Activated naive CD8-positive, alpha-beta T cell treated with anti-CD3 and anti-CD28 coated beads, Interleukin-2, amount 50 U/mL, for 16 hours (primary cell): ENCODE data around the gene TPPP2.

Experiments
- DNase-seq: peaks from one replicate; pipeline ENCODE4 v3.0.0-alpha.2; 2020; ENCODE audit warnings: low read depth, low spot score

TPPP2 gene

DNA sequence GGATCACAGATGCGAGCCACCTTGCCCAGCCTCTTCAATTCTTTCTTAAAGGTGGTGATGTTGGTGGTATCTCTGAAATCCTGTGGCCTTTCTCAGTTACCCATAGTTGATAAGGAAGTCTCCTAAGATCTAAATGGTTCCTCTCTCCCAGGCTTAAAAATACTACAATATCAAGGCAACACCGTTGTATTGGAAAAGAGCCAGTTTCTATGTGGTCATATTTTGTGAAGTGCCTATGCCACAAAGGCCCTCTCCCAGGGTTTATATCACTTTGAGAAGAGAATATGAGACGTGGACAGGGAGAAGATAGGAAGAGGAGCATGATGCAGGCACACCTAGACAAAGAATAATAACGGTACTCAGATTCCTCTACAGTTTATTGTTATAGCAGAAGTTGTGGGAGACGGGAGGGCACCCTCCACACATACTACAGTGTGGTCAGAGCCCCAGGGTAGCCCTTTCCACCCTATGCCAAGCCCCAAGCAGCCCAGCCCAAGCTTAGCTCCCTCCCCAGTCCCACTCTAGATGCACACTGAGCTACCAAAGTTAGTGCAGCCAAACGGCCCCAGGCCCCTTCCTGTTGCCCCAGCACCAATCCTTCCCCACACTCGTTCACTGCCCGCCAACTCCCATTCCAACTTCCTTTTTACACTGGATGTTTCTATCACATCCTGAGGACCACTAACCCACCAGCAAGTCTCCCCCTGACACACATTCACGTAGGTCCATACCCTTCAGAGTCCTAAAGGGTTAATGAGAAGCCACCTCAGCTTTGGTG is 13.4 kb upstream of the TPPP2 start:
- no peak for DNase-seq

DNA sequence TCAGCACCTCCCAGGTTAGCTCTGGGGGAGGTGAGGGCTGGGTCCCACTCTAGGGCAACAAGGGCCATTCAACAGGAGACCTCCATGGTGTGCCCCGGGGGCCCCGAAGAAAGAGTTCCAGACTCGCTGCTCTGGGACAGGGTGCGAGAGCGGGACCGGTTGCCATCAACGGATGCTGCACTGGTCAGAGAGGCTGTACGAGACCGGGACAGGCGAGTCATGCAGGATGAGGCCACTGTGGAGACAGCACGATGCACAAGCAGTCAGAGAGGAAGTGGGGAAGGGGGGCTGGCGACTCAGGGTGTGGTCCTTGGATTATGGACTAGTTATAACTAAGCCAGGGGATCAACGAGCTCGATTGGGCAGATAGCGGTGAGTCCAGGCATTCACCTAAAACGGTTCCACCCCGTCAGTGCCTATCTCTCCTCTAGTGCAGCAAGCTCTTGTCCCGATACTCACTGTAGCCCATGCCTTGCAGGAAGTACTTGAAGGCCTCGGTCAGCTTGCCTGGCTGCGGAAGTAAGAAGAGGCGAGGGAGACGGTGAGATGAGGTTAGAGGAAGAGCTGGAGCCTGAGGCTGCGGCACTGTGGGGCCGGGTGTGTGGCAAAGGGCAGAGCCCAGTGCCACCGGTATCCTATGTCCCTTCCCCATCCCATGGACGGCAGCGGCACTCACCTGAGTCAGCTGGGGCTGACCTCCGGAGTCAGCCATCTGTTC is 12.3 kb upstream of the TPPP2 start:
- DNase-seq: no peak

DNA sequence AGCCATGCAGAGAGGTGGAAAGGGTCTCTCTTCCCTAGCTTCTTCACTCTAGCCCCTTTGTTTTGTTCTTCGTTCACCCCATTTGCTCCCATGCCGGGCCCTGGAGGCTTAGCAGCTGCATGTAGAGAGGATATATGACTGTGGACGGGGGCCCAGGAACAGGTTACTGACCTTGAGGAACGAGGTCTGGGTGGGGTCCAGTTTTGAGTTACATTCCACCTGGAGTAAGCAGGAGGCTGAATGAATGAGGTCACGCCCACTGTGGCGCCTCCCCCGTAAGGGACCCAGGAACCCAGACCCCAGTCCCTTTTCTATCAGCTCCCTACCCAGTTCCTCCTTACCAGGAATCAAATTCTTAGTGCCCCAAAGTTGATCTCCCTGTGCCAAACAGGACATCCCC is 11.7 kb upstream of the TPPP2 start:
- no peak for DNase-seq

DNA sequence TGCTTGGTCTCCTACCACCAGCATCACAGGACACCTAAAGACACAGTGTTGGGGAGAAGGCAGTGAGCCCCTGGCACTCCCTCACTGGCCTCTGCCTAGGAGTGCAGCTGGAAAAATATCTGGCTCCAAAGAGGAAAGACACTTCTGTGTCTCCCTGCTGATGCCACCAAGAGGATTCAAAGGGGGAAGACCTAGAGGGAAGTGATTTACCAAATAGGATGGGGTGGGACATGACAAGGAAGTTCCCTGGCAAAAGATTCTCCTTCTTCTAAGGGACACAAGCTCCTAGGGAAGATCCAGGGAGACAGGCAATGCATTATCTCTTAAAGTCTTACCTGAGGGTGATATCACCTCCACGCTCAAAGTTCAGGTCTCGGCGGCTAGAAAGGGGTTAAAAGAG is 11.2 kb upstream of the TPPP2 start:
- DNase-seq: no peak

DNA sequence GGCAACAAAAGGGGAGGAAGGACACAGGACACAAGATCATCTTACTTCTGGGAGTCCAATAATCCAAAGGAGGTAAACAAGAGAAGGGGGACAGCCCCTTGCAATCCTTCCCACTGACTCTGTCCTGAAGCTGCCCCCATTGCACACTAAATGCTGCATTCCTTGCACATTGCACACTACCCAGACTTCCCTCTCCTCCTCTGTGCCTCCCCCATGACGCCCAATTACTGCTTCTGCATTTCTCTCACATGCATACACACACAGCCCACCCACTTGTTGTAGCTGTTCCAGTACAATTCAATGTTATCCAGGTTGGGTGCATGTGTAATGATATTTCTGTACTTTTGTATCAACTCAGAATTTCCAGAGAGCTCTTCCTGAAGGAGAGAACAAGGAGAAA is 10.7 kb upstream of the TPPP2 start:
- DNase-seq: no peak

DNA sequence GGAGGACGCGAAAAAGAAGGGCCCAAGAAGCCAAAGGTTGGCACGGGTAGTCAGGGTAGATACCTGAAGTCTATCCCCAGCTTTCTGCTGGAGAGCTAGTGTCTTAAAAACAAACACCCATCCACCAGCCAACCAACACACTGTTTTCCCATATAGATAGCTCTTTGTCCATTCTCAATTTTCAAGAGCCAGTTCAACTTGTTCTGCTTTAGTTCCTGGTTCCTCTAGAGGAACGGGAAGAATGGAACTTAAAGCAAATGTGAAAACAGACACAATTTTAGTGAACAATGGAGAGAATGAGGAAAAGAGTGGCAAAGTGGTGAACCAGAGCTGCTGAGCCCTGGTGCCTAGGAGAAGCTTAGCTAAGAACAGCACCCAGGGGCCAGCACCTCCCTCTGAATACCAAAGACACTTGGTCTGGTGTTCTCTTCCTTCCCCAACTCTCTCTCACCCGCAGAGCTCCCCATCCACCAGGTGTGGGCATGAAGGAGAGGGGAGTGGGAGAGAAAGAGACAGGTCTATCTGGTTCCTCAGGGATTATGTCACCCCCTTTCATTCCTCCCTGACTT is 9.0 kb upstream of the TPPP2 start:
- DNase-seq: no peak

DNA sequence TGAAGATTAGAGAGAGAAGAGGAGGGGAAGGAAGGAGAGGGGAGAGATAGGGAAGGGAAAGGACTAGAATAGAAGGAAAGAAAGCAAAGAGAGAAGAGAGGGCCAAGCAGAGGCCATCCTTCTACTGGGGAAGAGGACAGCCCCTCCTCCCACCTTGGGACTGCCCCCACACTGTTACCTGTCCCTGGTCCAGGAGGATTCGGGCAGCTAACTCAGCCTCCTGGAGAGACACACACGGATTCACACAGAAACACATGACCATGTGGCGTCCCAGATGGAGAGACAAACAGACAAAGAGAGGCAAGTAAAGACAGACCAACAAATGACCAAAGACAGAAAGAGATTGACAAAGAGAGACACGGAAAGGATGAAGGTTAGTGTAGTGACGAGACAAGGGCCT is 7.3 kb upstream of the TPPP2 start:
- DNase-seq: no peak

DNA sequence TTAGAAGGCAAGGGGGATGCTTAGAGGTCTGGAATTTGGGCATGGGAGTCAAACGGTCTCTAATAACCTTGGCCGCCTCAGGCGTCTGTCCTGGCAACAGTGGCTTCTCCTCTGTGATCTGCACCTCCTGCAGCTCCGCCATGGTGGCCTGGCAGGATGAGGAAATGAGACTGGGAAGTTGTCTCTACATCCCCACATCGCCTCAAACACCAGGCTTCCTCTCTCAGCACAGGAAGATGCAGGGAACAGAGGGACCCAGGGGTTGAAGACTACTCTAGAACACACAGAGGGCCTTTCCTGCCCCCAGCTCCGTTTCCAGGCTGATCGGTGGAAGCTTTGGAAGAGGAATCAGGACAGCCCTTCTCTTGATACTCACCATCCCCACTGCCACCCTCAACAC is 6.8 kb upstream of the TPPP2 start:
- no peak for DNase-seq

DNA sequence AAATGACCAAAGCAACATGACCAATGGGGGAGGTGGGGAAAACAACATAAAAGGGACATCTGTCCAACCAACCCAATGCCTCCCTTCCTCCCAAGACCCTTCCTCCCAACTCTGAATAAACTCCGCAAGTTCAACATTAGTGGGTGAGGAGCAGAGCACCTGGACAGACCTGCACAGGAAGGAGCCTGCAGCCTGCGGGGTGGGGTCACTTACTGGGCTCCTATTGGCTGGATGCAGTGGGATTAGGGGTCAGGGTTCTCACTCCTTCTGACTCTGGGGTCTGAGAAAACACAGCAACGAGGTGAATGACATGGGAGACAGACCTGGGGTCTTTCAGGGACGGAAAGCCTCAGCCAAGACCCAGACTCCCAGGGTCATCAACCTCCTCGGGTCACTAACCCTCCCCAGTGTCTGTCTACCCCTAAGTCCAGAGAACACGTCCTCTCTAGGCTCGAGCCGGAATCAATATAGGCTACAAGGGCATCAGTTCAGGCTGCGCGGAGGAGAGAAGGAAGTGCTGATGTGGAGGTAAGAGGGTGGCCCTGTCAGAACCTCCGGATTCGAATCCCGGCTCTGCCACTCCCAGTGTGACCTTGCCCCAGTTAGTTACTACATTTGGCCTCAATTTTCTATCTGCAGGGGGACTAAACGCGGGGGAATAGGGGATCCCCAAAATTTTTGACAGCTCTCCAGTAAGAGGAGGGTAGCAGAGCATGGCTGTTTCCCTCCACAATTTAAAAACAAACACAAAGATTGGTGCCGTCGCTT is 6.0 kb upstream of the TPPP2 start:
- no peak for DNase-seq

DNA sequence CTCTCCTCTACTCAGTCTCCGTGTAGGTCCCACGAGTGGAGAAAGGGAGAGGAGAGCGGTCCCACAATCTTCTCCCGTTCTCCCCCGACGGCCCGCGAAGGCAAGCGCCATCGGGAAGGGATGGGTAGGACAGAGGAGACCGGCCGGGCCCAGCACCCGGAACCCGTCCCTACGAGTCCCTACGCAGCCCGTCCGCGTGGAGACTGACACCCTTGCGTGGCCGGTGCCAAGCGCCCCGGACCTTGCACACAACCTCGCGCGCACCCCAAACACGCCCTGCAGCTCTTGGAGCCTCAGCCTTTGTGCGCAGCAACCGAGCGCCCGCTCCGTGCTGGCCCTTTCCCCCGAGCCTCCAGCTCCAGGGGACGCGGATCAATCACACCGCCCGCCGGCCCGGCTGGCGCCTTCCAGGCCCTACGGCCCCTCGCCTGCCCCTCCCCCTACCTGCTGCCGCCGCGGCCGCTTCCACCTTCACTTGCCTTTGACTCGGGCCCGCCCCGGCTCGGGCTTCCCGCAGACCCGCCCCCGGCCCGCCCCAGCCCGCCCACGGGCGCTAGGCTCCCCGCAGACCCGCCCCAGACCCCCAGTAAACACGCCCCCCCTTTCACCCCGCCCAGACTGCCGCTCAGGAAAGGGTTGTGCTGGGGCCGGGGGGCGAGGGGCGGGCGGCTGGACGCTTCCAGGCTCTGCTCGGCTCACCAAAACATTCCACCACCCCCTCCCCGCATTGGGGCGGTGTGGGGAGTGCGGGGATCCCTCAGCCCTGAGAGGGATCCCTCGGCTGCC is 5.2 kb upstream of the TPPP2 start, which contains the start of gene NDRG2:
NDRG2 (minus strand) TSS at position 477 of the 786 bp plus-strand sequence. CDS start 1,746 bp downstream, outside the sequence.
- peak; percentile 32 for DNase-seq

DNA sequence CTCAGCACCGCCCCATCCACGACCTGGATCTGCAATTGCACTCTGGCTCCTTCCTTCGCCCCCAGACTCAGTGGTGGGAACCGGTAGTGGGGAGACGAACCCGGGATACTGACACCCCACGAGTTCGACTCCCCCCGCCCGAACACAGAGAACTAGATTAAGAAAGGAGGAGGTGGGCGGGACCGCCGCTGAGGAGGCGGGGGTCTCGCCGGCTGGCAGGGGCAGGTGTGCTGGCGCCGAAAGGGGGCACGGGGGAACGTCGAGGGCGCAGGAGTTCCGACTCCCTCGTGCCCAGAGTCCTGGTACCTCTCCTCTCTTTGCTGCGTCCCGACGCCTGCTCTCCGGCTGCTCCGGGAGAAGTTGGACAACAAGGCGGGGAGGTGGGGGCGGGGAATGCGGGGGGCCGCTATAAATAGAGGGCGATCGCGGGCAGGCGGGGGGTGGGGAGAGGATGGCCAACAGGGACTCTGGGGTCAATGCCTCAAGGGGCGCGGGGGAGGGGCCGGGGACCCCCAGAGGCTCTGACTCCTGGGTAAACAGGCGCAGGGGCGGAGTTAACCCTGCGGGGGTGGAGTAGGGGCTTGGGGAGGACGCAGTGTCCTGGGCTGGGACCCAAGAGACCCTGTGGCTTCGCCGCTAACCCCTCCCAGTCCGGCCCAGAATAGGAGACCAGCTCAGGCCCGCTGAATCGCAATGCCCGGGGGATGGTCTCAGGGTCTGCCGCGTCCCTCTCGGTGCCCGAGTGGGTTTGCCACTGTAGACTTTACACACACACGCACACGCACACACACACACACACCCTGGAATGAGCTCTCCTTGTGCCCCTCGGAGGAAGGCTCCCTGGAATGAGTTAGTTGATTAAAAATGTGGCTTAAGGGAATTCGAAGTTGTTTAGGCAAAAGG is 4.4 kb upstream of the TPPP2 start:
- no peak for DNase-seq

DNA sequence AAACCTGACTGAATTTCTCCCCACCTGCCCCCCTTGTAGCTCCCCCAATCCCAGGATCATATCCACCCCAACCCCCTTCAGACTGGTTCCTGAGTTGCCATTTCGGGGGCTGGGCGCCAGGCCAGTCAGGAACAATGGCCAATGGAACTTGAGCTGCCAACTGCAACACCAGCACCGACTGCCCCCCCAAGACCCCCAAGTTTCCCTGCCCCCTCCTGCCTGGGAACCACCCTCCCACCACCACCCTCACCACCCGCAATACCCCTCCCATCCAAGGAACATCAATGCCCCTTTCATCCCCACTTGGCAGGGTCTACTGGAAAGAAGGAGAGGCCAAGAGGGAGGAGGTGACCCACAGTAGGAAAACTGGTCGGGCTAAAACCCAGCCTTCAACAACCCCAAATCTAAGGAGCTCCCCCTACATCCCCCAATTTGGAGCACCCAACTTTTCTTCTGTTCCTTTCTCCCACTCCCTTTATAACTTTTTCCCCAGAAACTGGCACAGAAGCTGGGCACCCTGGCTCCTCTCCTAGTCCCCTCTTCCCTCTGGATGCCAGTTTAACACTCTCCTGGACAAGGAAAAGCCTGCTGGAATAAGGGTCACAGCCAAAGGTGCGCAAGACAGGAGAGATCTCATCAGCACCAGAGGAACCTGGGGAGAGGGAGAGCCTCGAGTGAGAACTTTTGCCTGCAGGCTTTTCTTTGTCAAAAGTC is 3.6 kb upstream of the TPPP2 start:
- DNase-seq: no peak

DNA sequence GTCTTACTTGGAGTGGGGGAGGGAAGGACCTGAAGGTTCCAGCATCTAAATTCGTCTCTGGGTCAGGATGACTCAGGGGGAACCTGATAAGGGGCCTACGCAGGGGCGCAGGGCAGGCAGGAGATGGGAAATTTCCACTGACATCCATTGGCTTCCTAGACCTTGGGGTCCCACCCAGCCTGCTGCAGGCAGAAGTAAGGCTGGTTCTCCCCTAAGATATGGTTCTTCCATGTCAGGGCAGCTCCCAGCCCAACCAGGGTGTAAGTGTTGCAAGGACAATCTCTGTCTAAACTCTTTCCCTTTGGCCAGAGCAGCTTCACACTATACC is 3.1 kb upstream of the TPPP2 start:
- DNase-seq: no peak

DNA sequence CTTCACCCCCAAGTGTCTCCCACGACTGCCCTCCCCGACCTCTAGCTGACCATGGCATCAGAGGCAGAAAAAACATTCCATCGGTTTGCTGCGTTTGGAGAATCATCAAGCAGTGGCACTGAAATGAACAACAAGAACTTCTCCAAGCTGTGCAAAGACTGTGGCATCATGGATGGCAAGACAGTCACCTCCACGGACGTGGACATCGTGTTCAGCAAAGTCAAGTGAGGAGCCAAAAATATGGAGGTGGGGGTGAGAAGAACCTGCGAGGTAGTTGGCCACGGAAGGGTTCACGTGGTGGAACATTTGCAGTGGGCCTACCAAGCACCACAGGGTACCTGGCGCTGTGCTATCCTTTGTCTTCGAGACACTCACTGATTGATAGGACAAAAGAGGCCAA is 514 bp downstream of the TPPP2 start:
- no peak for DNase-seq

DNA sequence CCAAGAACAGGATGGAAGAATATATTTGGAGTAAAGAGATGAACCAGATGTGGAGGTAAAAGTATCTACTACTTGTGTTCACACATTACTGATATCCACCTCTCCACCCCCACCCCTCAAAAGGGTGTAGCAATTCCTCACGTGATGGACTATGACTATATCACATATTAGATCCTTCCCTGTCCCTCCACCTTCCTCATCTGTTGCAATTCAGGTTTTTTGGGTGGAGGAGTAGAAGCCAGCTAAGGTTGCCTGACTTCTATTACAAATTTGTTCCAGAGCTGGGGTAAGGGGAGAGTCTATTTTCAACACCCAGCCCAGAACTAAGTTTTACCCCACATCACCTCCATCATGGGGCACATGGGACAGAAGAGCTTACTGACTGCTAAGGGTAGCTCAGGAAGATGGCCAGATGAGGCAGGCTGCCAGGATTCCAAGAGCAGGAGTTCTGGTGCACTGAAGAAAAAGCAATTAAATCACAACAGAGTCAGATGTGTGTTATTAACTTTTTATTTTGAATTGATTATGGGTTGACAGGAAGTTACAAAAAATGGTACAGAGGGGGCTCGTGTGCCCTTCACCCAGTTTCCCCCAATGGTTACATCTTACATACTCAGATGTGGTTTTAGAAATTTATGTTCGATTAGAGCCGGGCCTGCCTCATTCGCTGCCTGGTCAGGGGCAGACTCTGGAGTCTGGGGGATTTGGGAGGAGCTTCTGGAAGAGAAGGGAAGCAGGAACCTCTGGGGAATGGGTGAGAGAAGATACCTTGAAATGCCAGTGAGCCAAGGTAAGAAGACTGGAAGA is 2.5 kb downstream of the TPPP2 start:
- no peak for DNase-seq

DNA sequence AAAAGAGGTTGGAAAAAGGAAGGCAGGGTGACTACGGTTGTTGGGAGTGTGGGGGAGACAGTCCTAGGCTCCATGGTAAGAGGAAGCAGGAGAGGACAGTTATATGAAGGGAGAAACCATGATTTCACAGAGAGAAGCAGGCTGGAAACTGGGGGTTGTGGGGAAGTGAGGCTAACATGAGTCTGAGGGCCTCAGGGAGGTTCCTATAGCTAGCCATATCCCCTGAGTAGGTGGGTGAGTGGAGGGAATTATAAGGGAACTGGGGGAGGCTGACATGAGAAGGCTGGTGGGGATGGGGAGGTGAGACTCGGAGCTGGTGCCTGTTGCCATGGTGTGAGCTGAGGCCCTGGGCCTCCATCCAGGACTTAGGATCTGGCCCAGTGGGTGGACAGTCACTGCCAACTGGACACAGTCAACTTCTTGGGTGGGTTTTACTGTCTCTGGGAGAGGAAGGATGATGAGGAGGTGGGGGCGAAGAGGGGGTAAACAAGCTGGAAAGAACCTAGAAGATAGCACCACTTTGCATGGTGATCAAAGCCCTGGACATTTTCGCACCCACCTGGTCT is 3.2 kb downstream of the TPPP2 start:
- DNase-seq: no peak

DNA sequence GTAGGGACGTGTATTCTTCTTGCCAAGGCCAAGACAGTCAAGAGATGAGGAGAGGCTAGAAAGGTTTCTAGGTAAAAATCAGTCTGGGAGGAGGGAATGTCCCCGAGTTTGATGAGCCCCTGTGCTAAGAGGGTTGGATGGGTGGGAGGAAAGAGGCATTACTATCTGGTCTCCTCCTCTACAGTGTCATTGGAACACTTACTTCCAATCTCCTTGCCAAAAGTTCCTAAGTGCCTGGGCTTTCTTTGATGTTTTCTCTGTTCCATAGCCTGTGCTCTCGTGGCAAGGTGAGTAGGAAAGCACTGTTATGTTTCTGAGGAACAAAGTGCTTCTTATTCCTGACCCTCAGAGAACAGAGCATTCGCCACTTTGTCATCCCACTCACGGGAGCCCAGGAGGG is 4.7 kb downstream of the TPPP2 start, which contains the start of gene RNASE13:
RNASE13 (minus strand) TSS at position 101 of the 400 bp plus-strand sequence. CDS start 519 bp downstream, outside the sequence.
- DNase-seq: no peak

DNA sequence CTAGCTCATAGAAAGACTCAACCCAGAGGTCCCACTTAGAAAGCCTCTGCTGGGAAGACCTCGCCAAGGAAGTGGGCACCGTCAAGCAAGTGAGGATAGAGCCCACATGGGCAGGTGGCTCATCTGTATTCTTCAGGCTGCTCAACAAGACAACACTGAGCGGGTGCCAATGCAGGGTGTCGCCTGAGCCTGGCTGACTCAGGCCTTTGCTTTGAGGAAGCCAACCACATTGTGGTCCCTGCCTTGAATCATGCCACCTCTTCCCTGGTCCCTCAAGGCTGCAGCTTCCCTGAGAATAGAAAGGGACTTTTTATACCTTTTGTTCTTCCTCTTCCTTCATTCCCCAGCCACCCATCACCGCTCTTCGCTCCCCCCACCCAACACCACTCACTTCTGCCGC is 6.7 kb downstream of the TPPP2 start:
- DNase-seq: no peak
